OCI-LY3 (cell line): ENCODE measurements around the gene BICD1.

Experiments used
- H2AFZ ChIP-seq: fragments of 200-600, 300-600 bp; shearing (Covaris generic); 2 replicates; pipeline ENCODE4 v1.6.0; 2014; ENCODE audit warnings: antibody characterized with exemption, low read depth, low read length
- H3K27ac ChIP-seq: fragments of 200-600, 300-600 bp; sonication (generic); 2 replicates; pipeline ENCODE4 v1.5.1; 2014; ENCODE audit warnings: mild to moderate bottlenecking, low read length, moderate library complexity, mixed read lengths
- H3K27me3 ChIP-seq: fragments of 200-600, 300-600 bp; sonication (generic); 2 replicates; pipeline ENCODE4 v1.6.1; 2014; ENCODE audit warnings: low read depth, low read length, mixed read lengths
- H3K36me3 ChIP-seq: fragments of 200-600, 300-600 bp; sonication (generic); replicated peaks from 2 replicates; pipeline ENCODE3; 2014; ENCODE audit warnings: low read depth, low read length, mixed read lengths
- H3K4me1 ChIP-seq: fragments of 300-600, 200-600 bp; sonication (generic); 2 replicates; pipeline ENCODE4 v1.6.1; 2014; ENCODE audit warnings: low read length, mixed read lengths
- H3K4me2 ChIP-seq: fragments of 200-600, 300-600 bp; sonication (generic); 2 replicates; pipeline ENCODE4 v1.6.1; 2014; ENCODE audit warnings: low read length, mixed read lengths
- H3K4me3 ChIP-seq: fragments of 300-600, 200-600 bp; sonication (generic); 2 replicates; pipeline ENCODE4 v1.5.1; 2014; ENCODE audit warnings: antibody characterized with exemption, mild to moderate bottlenecking, low read length, moderate library complexity
- H3K79me2 ChIP-seq: fragments of 300-600, 200-600 bp; shearing (Covaris generic); 2 replicates; pipeline ENCODE4 v1.6.1; 2014; ENCODE audit warnings: mild to moderate bottlenecking, low read length, mixed read lengths
- H3K9ac ChIP-seq: fragments of 300-600, 200-600 bp; shearing (Covaris generic); 2 replicates; pipeline ENCODE4 v1.6.0; 2014; ENCODE audit warnings: mild to moderate bottlenecking, low read length, moderate library complexity
- H3K9me3 ChIP-seq: fragments of 200-600, 300-600 bp; shearing (Covaris generic); 2 replicates; pipeline ENCODE4 v1.6.1; 2014; ENCODE audit warnings: low read length, mixed read lengths; ENCODE audit not compliant: insufficient read depth
- H4K20me1 ChIP-seq: fragments of 200-600, 300-600 bp; sonication (generic); 2 replicates; pipeline ENCODE4 v1.6.1; 2016; ENCODE audit warnings: low read length, mixed read lengths; ENCODE audit not compliant: insufficient read depth
- EZH2phosphoT487 ChIP-seq: fragments of 200-600 bp; shearing (Covaris generic); IDR thresholded peaks from 2 replicates; pipeline ENCODE4 v1.6.1; 2018; ENCODE audit warnings: antibody characterized with exemption, mixed run types, low read depth
- TF ChIP-seq, protein P1 (sequence below): fragments of 200-600, 300-600 bp; sonication (generic); IDR thresholded peaks from 2 replicates; pipeline ENCODE4 v1.5.1; 2014; ENCODE audit warnings: antibody characterized with exemption, low read length, low read depth

The BICD1 gene

DNA sequence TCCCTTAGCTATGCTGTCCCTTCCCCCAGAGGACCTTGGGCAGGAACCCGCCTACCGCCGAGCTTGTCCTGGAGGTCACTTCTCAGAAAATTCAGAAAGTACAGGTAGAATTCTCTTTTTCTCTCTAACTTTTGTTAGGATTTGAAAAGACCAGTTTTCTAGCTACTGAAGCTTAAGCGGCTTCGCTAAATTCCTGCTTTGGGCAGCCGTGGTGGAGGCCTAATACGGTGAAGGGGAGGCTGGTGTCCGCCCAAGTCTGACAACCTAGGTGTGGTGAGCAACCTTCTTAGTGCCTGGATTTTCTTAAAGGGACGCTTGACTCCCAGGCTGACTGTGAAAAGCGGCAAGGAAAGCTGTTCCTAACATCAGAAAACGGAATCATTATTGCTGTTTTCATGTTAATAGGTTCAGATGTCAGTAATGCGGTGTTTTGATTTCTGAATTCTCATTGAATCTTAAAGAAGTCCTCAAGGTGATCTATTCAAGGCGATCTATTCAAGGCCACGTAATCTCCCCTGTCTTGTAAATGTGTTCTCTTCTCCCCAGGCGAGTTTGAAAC lies 293.5 kb downstream of the BICD1 start:
- no peaks in the 10 kb centered on the region for H3K36me3 ChIP-seq
- H3K79me2 ChIP-seq = no peaks in the 10 kb centered on the region
- H3K27me3 ChIP-seq = peaks cover 16% of the 10 kb centered on the region
- H3K27ac ChIP-seq = no peak overlapping the region
- peak overlapping the region; percentile 95 for H3K4me2 ChIP-seq
- TF ChIP-seq, protein P1, sequence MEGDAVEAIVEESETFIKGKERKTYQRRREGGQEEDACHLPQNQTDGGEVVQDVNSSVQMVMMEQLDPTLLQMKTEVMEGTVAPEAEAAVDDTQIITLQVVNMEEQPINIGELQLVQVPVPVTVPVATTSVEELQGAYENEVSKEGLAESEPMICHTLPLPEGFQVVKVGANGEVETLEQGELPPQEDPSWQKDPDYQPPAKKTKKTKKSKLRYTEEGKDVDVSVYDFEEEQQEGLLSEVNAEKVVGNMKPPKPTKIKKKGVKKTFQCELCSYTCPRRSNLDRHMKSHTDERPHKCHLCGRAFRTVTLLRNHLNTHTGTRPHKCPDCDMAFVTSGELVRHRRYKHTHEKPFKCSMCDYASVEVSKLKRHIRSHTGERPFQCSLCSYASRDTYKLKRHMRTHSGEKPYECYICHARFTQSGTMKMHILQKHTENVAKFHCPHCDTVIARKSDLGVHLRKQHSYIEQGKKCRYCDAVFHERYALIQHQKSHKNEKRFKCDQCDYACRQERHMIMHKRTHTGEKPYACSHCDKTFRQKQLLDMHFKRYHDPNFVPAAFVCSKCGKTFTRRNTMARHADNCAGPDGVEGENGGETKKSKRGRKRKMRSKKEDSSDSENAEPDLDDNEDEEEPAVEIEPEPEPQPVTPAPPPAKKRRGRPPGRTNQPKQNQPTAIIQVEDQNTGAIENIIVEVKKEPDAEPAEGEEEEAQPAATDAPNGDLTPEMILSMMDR = no peak
- TF ChIP-seq EZH2phosphoT487 = 0 out of 2 replicates have a peak, but pooled peaks have one; percentile 9
- H3K9me3 ChIP-seq = no peaks in the 10 kb centered on the region
- no peaks in the 10 kb centered on the region for H4K20me1 ChIP-seq
- H3K4me3 ChIP-seq = peak overlapping the region; percentile 76
- H3K9ac ChIP-seq = peak overlapping the region; percentile 42
- peak overlapping the region; percentile 44 for H2AFZ ChIP-seq
- H3K4me1 ChIP-seq = peaks cover 14% of the 10 kb centered on the region

DNA sequence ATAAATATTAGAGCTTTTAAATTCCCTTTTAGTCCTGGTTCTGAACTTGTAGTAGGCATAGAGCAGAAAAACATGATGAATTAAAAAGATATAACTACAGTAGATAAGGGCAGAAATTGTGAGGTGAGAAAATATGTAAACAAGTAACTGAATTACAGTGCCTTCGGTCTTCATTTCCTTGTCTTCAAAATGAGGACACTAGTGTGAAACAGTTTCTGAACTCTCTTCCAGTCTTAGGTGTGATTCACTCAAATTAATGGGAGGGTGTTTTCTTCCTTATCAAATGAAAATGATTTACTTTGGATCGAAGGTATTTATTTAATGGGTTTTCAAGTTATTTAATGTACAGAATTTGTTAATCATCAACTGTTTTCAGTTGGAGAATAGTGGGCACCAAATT lies 294.2 kb downstream of the BICD1 start:
- Histone ChIP-seq H3K4me1 (peaks cover 14% of the 10 kb centered on the region), H3K4me2 (peak overlapping the region; percentile 95), H3K9me3 (no peaks in the 10 kb centered on the region), H2AFZ (no peak overlapping the region), H3K9ac (no peak overlapping the region), H3K27me3 (peaks cover 16% of the 10 kb centered on the region), H3K4me3 (peak overlapping the region; percentile 76; the same call in 1 of the 2 replicates), H4K20me1 (no peaks in the 10 kb centered on the region), H3K79me2 (no peaks in the 10 kb centered on the region), H3K27ac (no peak overlapping the region), H3K36me3 (no peaks in the 10 kb centered on the region)
- TF ChIP-seq, protein P1 = no peak
- no peak for TF ChIP-seq EZH2phosphoT487

DNA sequence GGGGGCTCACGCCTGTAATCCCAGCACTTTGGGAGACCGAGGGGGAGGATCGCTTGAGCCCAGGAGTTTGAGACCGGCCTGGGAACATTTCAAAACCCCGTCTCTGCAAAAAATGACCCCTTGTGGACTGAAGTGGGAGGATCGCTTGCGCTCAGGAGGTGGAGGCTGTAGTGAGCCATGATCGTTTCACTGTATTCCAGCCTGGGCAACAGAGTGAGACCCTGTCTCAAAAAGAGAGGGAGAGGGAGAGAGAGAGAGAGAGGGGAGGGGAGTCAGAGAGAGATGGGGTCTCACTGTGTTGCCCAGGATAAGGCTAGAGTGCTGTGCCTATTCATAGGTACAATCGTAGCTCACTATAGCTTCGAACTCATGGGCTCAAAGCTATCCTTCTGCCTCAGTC lies 295.5 kb downstream of the BICD1 start:
- peaks cover 12% of the 10 kb centered on the region for H3K27me3 ChIP-seq
- H4K20me1 ChIP-seq = no peaks in the 10 kb centered on the region
- peaks cover 14% of the 10 kb centered on the region for H3K4me1 ChIP-seq
- TF ChIP-seq, protein P1 = no peak
- TF ChIP-seq EZH2phosphoT487 = no peak
- no peaks in the 10 kb centered on the region for H3K9me3 ChIP-seq
- H3K36me3 ChIP-seq = no peaks in the 10 kb centered on the region
- H3K4me3 ChIP-seq = no peak overlapping the region
- no peak overlapping the region for H2AFZ ChIP-seq
- no peak overlapping the region for H3K9ac ChIP-seq
- H3K27ac ChIP-seq = no peak overlapping the region
- no peaks in the 10 kb centered on the region for H3K79me2 ChIP-seq
- H3K4me2 ChIP-seq = no peak overlapping the region

- no peaks in the 10 kb centered on the region for H3K36me3 ChIP-seq
- no peaks in the 10 kb centered on the region for H3K79me2 ChIP-seq
- H4K20me1 ChIP-seq = no peaks in the 10 kb centered on the region
- peaks cover 14% of the 10 kb centered on the region for H3K4me1 ChIP-seq
- H3K9ac ChIP-seq = no peak overlapping the region
- H3K27ac ChIP-seq = no peak overlapping the region
- H3K4me2 ChIP-seq = no peak overlapping the region
- no peak overlapping the region for H3K4me3 ChIP-seq
- TF ChIP-seq EZH2phosphoT487 = no peak
- TF ChIP-seq, protein P1 = no peak
- H3K27me3 ChIP-seq = peaks cover 12% of the 10 kb centered on the region
- H3K9me3 ChIP-seq = no peaks in the 10 kb centered on the region
- H2AFZ ChIP-seq = no peak overlapping the region
These were observed 296.3 kb downstream of the BICD1 start for GRCh38 chr12:32402946-32403345.
